Measurements from ENCODE around the gene ARL4A.
"Not testable (repeated sequence)": the region's sequence is repeated elsewhere in the genome, so short reads cannot be mapped to it uniquely, and the experiment has no call there.

The ARL4A gene

GRCh38 chr7:12650080-12650479 lies 37.4 kb upstream of the ARL4A start:
- no peaks in the 10 kb centered on the region for H3K9me3 Mint-ChIP-seq (ENCODE audit: low read depth)
- no peak overlapping the region for H3K27ac Mint-ChIP-seq
- H3K4me1 Mint-ChIP-seq (ENCODE audit: low read depth), result no peaks in the 10 kb centered on the region
- H3K4me3 Mint-ChIP-seq, result no peak overlapping the region
- no peaks in the 10 kb centered on the region for H3K27me3 Mint-ChIP-seq
- no peaks in the 10 kb centered on the region for H3K36me3 Mint-ChIP-seq

- no peak overlapping the region for H3K4me3 Mint-ChIP-seq
- H3K9me3 Mint-ChIP-seq (ENCODE audit: low read depth), result no peaks in the 10 kb centered on the region
- H3K27ac Mint-ChIP-seq, result no peak overlapping the region
- H3K27me3 Mint-ChIP-seq, result no peaks in the 10 kb centered on the region
- H3K4me1 Mint-ChIP-seq (ENCODE audit: low read depth), result no peaks in the 10 kb centered on the region
- H3K36me3 Mint-ChIP-seq, result no peaks in the 10 kb centered on the region
Observed at GRCh38 chr7:12653110-12653509, 34.3 kb upstream of the ARL4A start.

GRCh38 chr7:12653518-12653917 lies 33.9 kb upstream of the ARL4A start:
- no peaks in the 10 kb centered on the region for H3K27me3 Mint-ChIP-seq
- no peak overlapping the region for H3K27ac Mint-ChIP-seq
- no peaks in the 10 kb centered on the region for H3K4me1 Mint-ChIP-seq (ENCODE audit: low read depth)
- H3K9me3 Mint-ChIP-seq (ENCODE audit: low read depth), result no peaks in the 10 kb centered on the region
- H3K36me3 Mint-ChIP-seq, result no peaks in the 10 kb centered on the region
- H3K4me3 Mint-ChIP-seq, result no peak overlapping the region

GRCh38 chr7:12655161-12655560 lies 32.3 kb upstream of the ARL4A start:
- Mint-ChIP-seq H3K4me3 (no peak overlapping the region), H3K36me3 (no peaks in the 10 kb centered on the region), H3K27ac (no peak overlapping the region), H3K4me1 (ENCODE audit: low read depth) (no peaks in the 10 kb centered on the region), H3K27me3 (no peaks in the 10 kb centered on the region), H3K9me3 (ENCODE audit: low read depth) (no peaks in the 10 kb centered on the region)

- H3K27ac Mint-ChIP-seq; H3K4me1 Mint-ChIP-seq (ENCODE audit: low read depth); H3K9me3 Mint-ChIP-seq (ENCODE audit: low read depth); H3K36me3 Mint-ChIP-seq; H3K27me3 Mint-ChIP-seq; H3K4me3 Mint-ChIP-seq: not testable (repeated sequence)
Observed at GRCh38 chr7:12660423-12660822, 27.0 kb upstream of the ARL4A start.

GRCh38 chr7:12660986-12661385 lies 26.4 kb upstream of the ARL4A start:
- H3K36me3 Mint-ChIP-seq; H3K9me3 Mint-ChIP-seq (ENCODE audit: low read depth); H3K27ac Mint-ChIP-seq; H3K4me3 Mint-ChIP-seq; H3K4me1 Mint-ChIP-seq (ENCODE audit: low read depth); H3K27me3 Mint-ChIP-seq: not testable (repeated sequence)

- H3K27me3 Mint-ChIP-seq, result no peaks in the 10 kb centered on the region
- H3K4me3 Mint-ChIP-seq, result no peak overlapping the region
- no peak overlapping the region for H3K27ac Mint-ChIP-seq
- no peaks in the 10 kb centered on the region for H3K36me3 Mint-ChIP-seq
- H3K4me1 Mint-ChIP-seq (ENCODE audit: low read depth), result no peaks in the 10 kb centered on the region
- no peaks in the 10 kb centered on the region for H3K9me3 Mint-ChIP-seq (ENCODE audit: low read depth)
Observed at GRCh38 chr7:12661581-12661980, 25.9 kb upstream of the ARL4A start.

GRCh38 chr7:12670000-12670729 lies 17.3 kb upstream of the ARL4A start:
- H3K9me3 Mint-ChIP-seq (ENCODE audit: low read depth), result no peaks in the 10 kb centered on the region
- peaks cover 2% of the 10 kb centered on the region for H3K4me1 Mint-ChIP-seq (ENCODE audit: low read depth)
- H3K27me3 Mint-ChIP-seq, result peaks cover 2% of the 10 kb centered on the region

GRCh38 chr7:12670743-12671520 lies 16.5 kb upstream of the ARL4A start:
- peaks cover 2% of the 10 kb centered on the region for H3K27me3 Mint-ChIP-seq
- H3K4me3 Mint-ChIP-seq, result no peak overlapping the region
- H3K4me1 Mint-ChIP-seq (ENCODE audit: low read depth), result peaks cover 2% of the 10 kb centered on the region
- H3K36me3 Mint-ChIP-seq, result no peaks in the 10 kb centered on the region
- H3K9me3 Mint-ChIP-seq (ENCODE audit: low read depth), result no peaks in the 10 kb centered on the region
- no peak overlapping the region for H3K27ac Mint-ChIP-seq

More at GRCh38 chr7:12670000-12670729, 17.3 kb upstream of the ARL4A start:
- no peak overlapping the region for H3K27ac Mint-ChIP-seq
- no peaks in the 10 kb centered on the region for H3K36me3 Mint-ChIP-seq
- no peak overlapping the region for H3K4me3 Mint-ChIP-seq

- H3K36me3 Mint-ChIP-seq; H3K9me3 Mint-ChIP-seq (ENCODE audit: low read depth); H3K27ac Mint-ChIP-seq; H3K27me3 Mint-ChIP-seq; H3K4me3 Mint-ChIP-seq; H3K4me1 Mint-ChIP-seq (ENCODE audit: low read depth): not testable (repeated sequence)
Observed at GRCh38 chr7:12673436-12673835, 14.0 kb upstream of the ARL4A start.

GRCh38 chr7:12674053-12674452 lies 13.4 kb upstream of the ARL4A start:
- H3K27ac Mint-ChIP-seq, result no peak overlapping the region
- no peak overlapping the region for H3K4me3 Mint-ChIP-seq
- no peaks in the 10 kb centered on the region for H3K9me3 Mint-ChIP-seq (ENCODE audit: low read depth)
- peaks cover 2% of the 10 kb centered on the region for H3K27me3 Mint-ChIP-seq
- peaks cover 2% of the 10 kb centered on the region for H3K4me1 Mint-ChIP-seq (ENCODE audit: low read depth)
- H3K36me3 Mint-ChIP-seq, result no peaks in the 10 kb centered on the region

GRCh38 chr7:12674861-12675260 lies 12.6 kb upstream of the ARL4A start:
- H3K4me3 Mint-ChIP-seq, result no peak overlapping the region
- H3K4me1 Mint-ChIP-seq (ENCODE audit: low read depth), result peaks cover 2% of the 10 kb centered on the region
- H3K36me3 Mint-ChIP-seq, result no peaks in the 10 kb centered on the region
- H3K27me3 Mint-ChIP-seq, result peaks cover 2% of the 10 kb centered on the region
- H3K27ac Mint-ChIP-seq, result no peak overlapping the region
- H3K9me3 Mint-ChIP-seq (ENCODE audit: low read depth), result no peaks in the 10 kb centered on the region

GRCh38 chr7:12683678-12684585 lies 3.5 kb upstream of the ARL4A start:
- Mint-ChIP-seq H3K9me3 (ENCODE audit: low read depth) (no peaks in the 10 kb centered on the region), H3K27ac (no peak overlapping the region), H3K4me3 (no peak overlapping the region), H3K4me1 (ENCODE audit: low read depth) (peaks cover 26% of the 10 kb centered on the region), H3K27me3 (no peaks in the 10 kb centered on the region), H3K36me3 (no peaks in the 10 kb centered on the region)

GRCh38 chr7:12684733-12685132 lies 2.7 kb upstream of the ARL4A start:
- Mint-ChIP-seq H3K27ac (no peak overlapping the region), H3K27me3 (no peaks in the 10 kb centered on the region), H3K4me1 (ENCODE audit: low read depth) (peaks cover 34% of the 10 kb centered on the region)

GRCh38 chr7:12685550-12685949 lies 1.9 kb upstream of the ARL4A start:
- Mint-ChIP-seq H3K4me3 (peak overlapping the region; percentile 80), H3K27ac (peak overlapping the region; percentile 81), H3K4me1 (ENCODE audit: low read depth) (peaks cover 35% of the 10 kb centered on the region), H3K9me3 (ENCODE audit: low read depth) (no peaks in the 10 kb centered on the region), H3K27me3 (no peaks in the 10 kb centered on the region), H3K36me3 (no peaks in the 10 kb centered on the region)

More at GRCh38 chr7:12684733-12685132, 2.7 kb upstream of the ARL4A start:
- Mint-ChIP-seq H3K9me3 (ENCODE audit: low read depth) (no peaks in the 10 kb centered on the region), H3K36me3 (no peaks in the 10 kb centered on the region), H3K4me3 (no peak overlapping the region)
